Neural progenitor cell (in vitro differentiated cells): ENCODE results near the gene NTM. TPM values are rescaled to one million over a fixed set of nuclear protein-coding genes. Genes with fewer than 3 reads are reported as not detected.
A peak's percentile ranks its signal among the peaks of the same experiment; 100 is the strongest.

ENCODE experiments used
- DNase-seq: peaks from one replicate; pipeline ENCODE4 v3.0.0-alpha.2; 2016; ENCODE audit warnings: low spot score
- H2AFZ ChIP-seq: fragments of 200-600 bp; sonication (generic); replicated peaks from 2 replicates; pipeline ENCODE4 v1.6.1; 2016; ENCODE audit warnings: antibody characterized with exemption
- H3F3A ChIP-seq: fragments of 200-600 bp; sonication (generic); 2 replicates; pipeline ENCODE4 v1.6.1; 2016; ENCODE audit warnings: antibody characterized with exemption, low read depth
- H3K27ac ChIP-seq: fragments of 200-600 bp; sonication (generic); 2 replicates; pipeline ENCODE4 v1.5.1; 2016; ENCODE audit warnings: mild to moderate bottlenecking
- H3K27me3 ChIP-seq: fragments of 200-600 bp; sonication (generic); 2 replicates; pipeline ENCODE4 v1.6.1; 2016; ENCODE audit warnings: mild to moderate bottlenecking, moderate library complexity
- H3K36me3 ChIP-seq: fragments of 200-600 bp; sonication (generic); 2 replicates; pipeline ENCODE4 v1.5.1; 2016
- H3K4me1 ChIP-seq: fragments of 200-600 bp; sonication (generic); 2 replicates; pipeline ENCODE4 v1.6.1; 2016; ENCODE audit warnings: mixed run types
- H3K4me2 ChIP-seq: fragments of 200-600 bp; sonication (generic); 2 replicates; pipeline ENCODE4 v1.6.1; 2016
- H3K4me3 ChIP-seq: fragments of 200-600 bp; sonication (generic); 2 replicates; pipeline ENCODE4 v1.5.1; 2016
- H3K79me2 ChIP-seq: fragments of 200-600 bp; sonication (generic); 2 replicates; pipeline ENCODE4 v1.6.1; 2016; ENCODE audit warnings: low read depth
- H3K9ac ChIP-seq: fragments of 200-600 bp; sonication (generic); 2 replicates; pipeline ENCODE4 v1.6.1; 2016
- H3K9me3 ChIP-seq: fragments of 200-600 bp; sonication (generic); 2 replicates; pipeline ENCODE4 v1.5.1; 2016; ENCODE audit warnings: low read depth
- H4K20me1 ChIP-seq: fragments of 200-600 bp; sonication (generic); 2 replicates; pipeline ENCODE4 v1.6.1; 2016; ENCODE audit warnings: low read depth
- H3K27ac Mint-ChIP-seq: 3 replicates; pipeline ENCODE4 v1.8.0; 2021; ENCODE audit warnings: mixed read lengths
- H3K27me3 Mint-ChIP-seq: 2 replicates; pipeline ENCODE4 v1.8.0; 2022; ENCODE audit warnings: low read depth, mild to moderate bottlenecking, inconsistent platforms, moderate library complexity, mixed read lengths; ENCODE audit not compliant: insufficient read depth
- H3K36me3 Mint-ChIP-seq: 3 replicates; pipeline ENCODE4 v1.8.0; 2021; ENCODE audit warnings: mixed read lengths
- H3K4me1 Mint-ChIP-seq: 3 replicates; pipeline ENCODE4 v1.8.0; 2021; ENCODE audit warnings: mixed read lengths
- H3K4me3 Mint-ChIP-seq: 3 replicates; pipeline ENCODE4 v1.8.0; 2021; ENCODE audit warnings: mild to moderate bottlenecking, moderate library complexity, mixed read lengths
- H3K9me3 Mint-ChIP-seq: 3 replicates; pipeline ENCODE4 v1.8.0; 2020; ENCODE audit warnings: mixed read lengths
- CTCF ChIP-seq: fragments of 200-600 bp; sonication (generic); IDR thresholded peaks from 2 replicates; pipeline ENCODE4 v1.5.1; 2017; ENCODE audit warnings: antibody characterized with exemption, mild to moderate bottlenecking
- EZH2 ChIP-seq: fragments of 200-600 bp; sonication (generic); IDR thresholded peaks from 2 replicates; pipeline ENCODE4 v1.6.1; 2017; ENCODE audit warnings: antibody characterized with exemption, mild to moderate bottlenecking, moderate library complexity
- EZH2phosphoT487 ChIP-seq: fragments of 200-600 bp; sonication (generic); IDR thresholded peaks from 2 replicates; pipeline ENCODE4 v1.6.1; 2017; ENCODE audit warnings: antibody characterized with exemption
- total RNA-seq: library from RNA; depleted of rRNA; stranded (reverse); fragments of >200 nt; gene quantifications from 2 replicates; pipeline ENCODE4 v1.2.3, GENCODE V29; 2015; ENCODE audit warnings: low replicate concordance

The NTM gene
- total RNA-seq, 1 donor from 2014 or later: 4.3 TPM

GRCh38 chr11:132039521-132039920 lies 669.1 kb downstream of the NTM start:
- H2AFZ ChIP-seq: no peak overlapping the region
- H3K9ac ChIP-seq: no peak overlapping the region
- no peak overlapping the region for H3K27ac Mint-ChIP-seq

GRCh38 chr11:132042296-132042695 lies 671.9 kb downstream of the NTM start:
- Mint-ChIP-seq H3K36me3 (peaks cover 2% of the 10 kb centered on the region), H3K9me3 (peaks cover 7% of the 10 kb centered on the region), H3K4me3 (no peak overlapping the region), H3K4me1 (peaks cover 37% of the 10 kb centered on the region), H3K27me3 (no peaks in the 10 kb centered on the region), H3K27ac (no peak overlapping the region)
- peak overlapping the region; percentile 14 for H3K4me2 ChIP-seq
- H3K36me3 ChIP-seq: no peaks in the 10 kb centered on the region
- H4K20me1 ChIP-seq: no peaks in the 10 kb centered on the region
- H3K9ac ChIP-seq: no peak overlapping the region
- no peaks in the 10 kb centered on the region for H3K9me3 ChIP-seq
- peak; percentile 47 for DNase-seq
- H3K4me1 ChIP-seq: peaks cover 31% of the 10 kb centered on the region
- no peak overlapping the region for H3K27ac ChIP-seq
- H3K27me3 ChIP-seq: no peaks in the 10 kb centered on the region
- TF ChIP-seq EZH2phosphoT487: no peak
- TF ChIP-seq EZH2: no peak
- TF ChIP-seq CTCF: no peak
- H3F3A ChIP-seq: peaks cover 4% of the 10 kb centered on the region
- no peak overlapping the region for H2AFZ ChIP-seq
- H3K4me3 ChIP-seq: no peak overlapping the region
- no peaks in the 10 kb centered on the region for H3K79me2 ChIP-seq

More at GRCh38 chr11:132039521-132039920, 669.1 kb downstream of the NTM start:
- H3K4me1 Mint-ChIP-seq: peaks cover 39% of the 10 kb centered on the region
- TF ChIP-seq CTCF: no peak
- TF ChIP-seq EZH2phosphoT487: no peak
- no peak for TF ChIP-seq EZH2
- Histone ChIP-seq H3K27me3 (no peaks in the 10 kb centered on the region), H3F3A (peaks cover 4% of the 10 kb centered on the region), H3K9me3 (no peaks in the 10 kb centered on the region), H3K36me3 (no peaks in the 10 kb centered on the region), H3K27ac (no peak overlapping the region), H3K4me2 (no peak overlapping the region), H3K79me2 (no peaks in the 10 kb centered on the region), H3K4me3 (no peak overlapping the region), H4K20me1 (no peaks in the 10 kb centered on the region), H3K4me1 (peaks cover 14% of the 10 kb centered on the region)
- H3K36me3 Mint-ChIP-seq: peaks cover 2% of the 10 kb centered on the region
- H3K4me3 Mint-ChIP-seq: no peak overlapping the region
- H3K27me3 Mint-ChIP-seq: no peaks in the 10 kb centered on the region
- peaks cover 7% of the 10 kb centered on the region for H3K9me3 Mint-ChIP-seq
- no peak for DNase-seq

DNA sequence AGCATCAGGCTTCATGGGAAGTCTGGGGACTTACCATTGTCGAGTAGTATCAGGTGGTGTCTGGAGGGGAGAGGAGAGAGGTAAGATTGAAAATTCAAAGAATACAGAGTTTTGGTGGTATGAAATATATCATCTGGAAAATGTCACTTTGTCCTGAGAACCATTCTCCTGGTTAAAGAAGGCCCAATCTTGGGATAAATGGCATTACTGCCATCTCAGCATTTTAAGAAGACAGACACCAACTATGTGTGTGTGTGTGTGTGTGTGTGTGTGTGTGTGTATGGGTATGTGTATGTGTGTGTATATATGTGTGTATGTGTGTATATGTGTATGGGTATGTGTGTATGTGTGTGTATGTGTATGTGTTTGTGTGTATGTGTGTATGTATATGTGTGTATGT lies 673.3 kb downstream of the NTM start:
- no peak for DNase-seq

More for the DNA sequence above, 673.3 kb downstream of the NTM start:
- Histone ChIP-seq H3K27me3 (no peaks in the 10 kb centered on the region), H2AFZ (no peak overlapping the region), H3K9ac (no peak overlapping the region), H3K9me3 (no peaks in the 10 kb centered on the region), H4K20me1 (no peaks in the 10 kb centered on the region), H3F3A (peaks cover 4% of the 10 kb centered on the region), H3K4me2 (no peak overlapping the region), H3K79me2 (no peaks in the 10 kb centered on the region), H3K4me3 (no peak overlapping the region), H3K4me1 (peaks cover 44% of the 10 kb centered on the region), H3K36me3 (no peaks in the 10 kb centered on the region), H3K27ac (no peak overlapping the region)
- peaks cover 46% of the 10 kb centered on the region for H3K4me1 Mint-ChIP-seq
- no peak overlapping the region for H3K4me3 Mint-ChIP-seq
- TF ChIP-seq EZH2phosphoT487 (no peak), CTCF (no peak), EZH2 (no peak)
- peaks cover 7% of the 10 kb centered on the region for H3K9me3 Mint-ChIP-seq
- peaks cover 2% of the 10 kb centered on the region for H3K36me3 Mint-ChIP-seq
- no peaks in the 10 kb centered on the region for H3K27me3 Mint-ChIP-seq
- H3K27ac Mint-ChIP-seq: no peak overlapping the region
